Fibroblast of mammary gland (primary cell): ENCODE results near the gene GPR149.

Experiments used
- DNase-seq: peaks from one replicate; pipeline ENCODE4 v3.0.0-alpha.2; 2010; ENCODE audit warnings: low read depth
- H3K4me3 ChIP-seq: 2 replicates; pipeline ENCODE4 v1.5.1; 2011; ENCODE audit warnings: low read depth, mild to moderate bottlenecking, low read length, moderate library complexity; ENCODE audit not compliant: control insufficient read depth
- CTCF ChIP-seq: conservative IDR thresholded peaks from 2 replicates; pipeline ENCODE4 v1.5.1; 2011; ENCODE audit warnings: low read depth, low read length, inconsistent platforms; ENCODE audit not compliant: control insufficient read depth, insufficient read depth

GPR149 gene

DNA sequence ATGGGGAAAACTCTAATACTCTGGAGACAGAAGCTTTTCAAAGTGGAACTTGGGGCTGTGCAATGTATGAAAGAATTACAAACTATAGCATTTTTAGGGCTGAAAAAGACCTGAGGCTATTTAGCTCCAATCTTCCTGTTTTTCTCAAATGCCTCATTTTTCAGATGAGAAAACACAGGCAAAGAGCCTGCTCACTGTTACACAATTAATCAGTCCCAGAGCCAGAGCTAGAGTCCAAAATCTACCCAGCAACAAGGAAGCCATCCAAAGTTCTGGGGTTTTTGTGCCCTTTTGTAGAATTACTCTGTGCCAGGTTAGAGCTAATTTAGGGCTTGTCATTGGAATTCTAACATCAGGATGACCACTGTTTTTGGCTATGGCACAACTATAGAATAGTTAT, 45.5 kb downstream of the GPR149 start:
- no peak for TF ChIP-seq CTCF
- no peak for DNase-seq
- no peak overlapping the region for H3K4me3 ChIP-seq

- no peak for DNase-seq
- TF ChIP-seq CTCF, result no peak
- H3K4me3 ChIP-seq, result no peak overlapping the region
Observed at GRCh38 chr3:154378311-154378710, 51.7 kb downstream of the GPR149 start.

GRCh38 chr3:154367221-154367620, 62.8 kb downstream of the GPR149 start:
- no peak for DNase-seq
- TF ChIP-seq CTCF, result no peak
- no peak overlapping the region for H3K4me3 ChIP-seq

DNA sequence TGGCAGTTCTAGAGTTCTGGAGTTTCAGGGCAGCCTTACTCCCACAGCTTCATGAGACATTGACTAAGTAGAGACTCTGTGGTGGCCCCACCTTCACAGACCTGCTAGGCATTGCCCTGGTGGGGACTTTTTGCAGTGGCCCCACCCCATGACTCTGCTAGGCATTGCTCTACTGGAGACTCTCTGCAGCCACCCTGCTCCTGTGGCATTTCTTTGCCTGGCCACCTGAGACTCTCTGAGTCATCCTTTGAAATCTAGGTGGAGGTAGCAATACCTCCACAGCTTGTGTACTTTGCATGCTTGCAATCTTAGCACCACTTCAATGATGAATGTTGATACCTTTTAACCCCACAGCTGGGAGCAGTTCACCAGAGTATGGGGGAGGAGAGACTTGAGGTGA, 65.1 kb downstream of the GPR149 start:
- DNase-seq, result no peak
- no peak overlapping the region for H3K4me3 ChIP-seq
- TF ChIP-seq CTCF, result no peak

- no peak overlapping the region for H3K4me3 ChIP-seq
- TF ChIP-seq CTCF, result no peak
Observed at GRCh38 chr3:154361099-154361498, 68.9 kb downstream of the GPR149 start.

DNA sequence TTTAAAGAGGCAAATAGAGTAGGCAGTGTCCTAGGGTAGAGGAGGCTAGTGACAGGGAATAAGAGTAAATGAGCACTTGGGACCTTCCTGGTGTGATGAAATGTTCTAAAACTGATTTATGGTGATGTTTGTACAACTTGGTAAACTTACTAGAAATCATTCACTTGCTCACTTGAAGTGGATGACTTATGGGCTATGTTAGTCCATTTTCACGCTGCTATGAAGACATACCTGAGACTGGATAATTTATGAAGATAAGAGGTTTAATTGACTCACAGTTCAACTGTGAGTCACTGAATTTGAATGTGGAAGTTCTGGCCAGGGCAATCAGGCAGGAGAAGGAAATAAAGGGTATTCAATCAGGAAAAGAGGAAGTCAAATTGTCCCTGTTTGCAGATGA, 74.0 kb downstream of the GPR149 start:
- no peak for TF ChIP-seq CTCF
- DNase-seq, result no peak
- H3K4me3 ChIP-seq, result no peak overlapping the region

More at GRCh38 chr3:154361099-154361498, 68.9 kb downstream of the GPR149 start:
- no peak for DNase-seq

DNA sequence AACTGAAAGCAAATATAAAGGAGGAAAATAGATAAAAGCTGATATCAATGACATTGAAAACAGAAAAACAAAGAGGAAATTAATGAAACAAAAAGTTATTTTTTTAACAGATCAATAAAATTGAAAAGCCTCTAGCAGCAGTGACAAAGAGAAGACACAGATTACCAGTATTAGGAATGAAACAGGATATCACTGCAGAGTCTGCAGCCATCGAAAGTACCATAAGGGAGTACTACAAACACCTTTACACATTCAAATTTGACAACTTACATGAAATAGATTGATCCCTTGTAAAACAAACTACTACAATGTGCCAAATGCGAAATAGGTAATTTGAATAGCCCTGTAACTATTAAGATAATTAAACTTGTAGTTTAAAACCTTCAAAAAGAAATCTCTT, 80.8 kb downstream of the GPR149 start:
- no peak overlapping the region for H3K4me3 ChIP-seq
- DNase-seq, result no peak
- no peak for TF ChIP-seq CTCF
